Ovary (tissue), 3 donors: ENCODE data around the gene GPN1.

Source experiments
- EP300 ChIP-seq: sonication (generic); formaldehyde crosslinking; IDR thresholded peaks from one replicate; pipeline ENCODE4 v1.6.1; 2017; ENCODE audit warnings: antibody characterized with exemption
- POLR2A ChIP-seq: fragments of 450-650 bp; IDR thresholded peaks from one replicate; pipeline ENCODE4 v1.6.1; 2017; ENCODE audit warnings: antibody characterized with exemption, mild to moderate bottlenecking, moderate library complexity
- TF ChIP-seq, protein P1 (sequence below), 3 donors: fragments of 450-650 bp in 2 of 3; fragments of 200-600 bp in 1 of 3; IDR thresholded peaks; one replicate each; pipeline versions ENCODE4 v1.5.1 to v1.8.0; 2016 to 2022; ENCODE audit warnings: antibody characterized with exemption in 3 of 3, mild to moderate bottlenecking in 1 of 3
- donor health status: DM: no; HTN: no; CAD: no.

DNA sequence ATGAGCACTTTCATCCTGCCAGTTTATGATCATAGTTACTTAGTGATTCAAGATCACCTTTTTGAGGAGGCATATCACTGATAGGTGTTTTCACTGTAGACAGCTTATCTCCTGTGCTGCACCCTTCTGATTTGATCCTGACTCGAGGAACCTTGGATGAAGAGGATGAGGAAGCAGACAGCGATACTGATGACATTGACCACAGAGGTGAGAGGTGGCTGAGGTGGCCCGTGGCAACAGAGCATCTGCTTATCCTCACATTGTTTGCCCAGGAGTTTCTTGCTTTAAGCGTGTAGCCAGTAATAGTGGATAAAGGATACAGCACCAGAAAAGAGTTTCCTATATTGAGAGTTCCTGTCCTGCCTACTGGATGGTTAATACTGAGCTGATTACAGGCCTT, 18.9 kb downstream of the GPN1 start:
- TF ChIP-seq, protein P1, sequence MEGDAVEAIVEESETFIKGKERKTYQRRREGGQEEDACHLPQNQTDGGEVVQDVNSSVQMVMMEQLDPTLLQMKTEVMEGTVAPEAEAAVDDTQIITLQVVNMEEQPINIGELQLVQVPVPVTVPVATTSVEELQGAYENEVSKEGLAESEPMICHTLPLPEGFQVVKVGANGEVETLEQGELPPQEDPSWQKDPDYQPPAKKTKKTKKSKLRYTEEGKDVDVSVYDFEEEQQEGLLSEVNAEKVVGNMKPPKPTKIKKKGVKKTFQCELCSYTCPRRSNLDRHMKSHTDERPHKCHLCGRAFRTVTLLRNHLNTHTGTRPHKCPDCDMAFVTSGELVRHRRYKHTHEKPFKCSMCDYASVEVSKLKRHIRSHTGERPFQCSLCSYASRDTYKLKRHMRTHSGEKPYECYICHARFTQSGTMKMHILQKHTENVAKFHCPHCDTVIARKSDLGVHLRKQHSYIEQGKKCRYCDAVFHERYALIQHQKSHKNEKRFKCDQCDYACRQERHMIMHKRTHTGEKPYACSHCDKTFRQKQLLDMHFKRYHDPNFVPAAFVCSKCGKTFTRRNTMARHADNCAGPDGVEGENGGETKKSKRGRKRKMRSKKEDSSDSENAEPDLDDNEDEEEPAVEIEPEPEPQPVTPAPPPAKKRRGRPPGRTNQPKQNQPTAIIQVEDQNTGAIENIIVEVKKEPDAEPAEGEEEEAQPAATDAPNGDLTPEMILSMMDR (IDR thresholded peaks at IDR 0.05): no peak
- TF ChIP-seq POLR2A (no peak), EP300 (no peak)
